ENCODE measurements around the gene PRR14L. TPM values are rescaled to one million over a fixed set of nuclear protein-coding genes. Genes with fewer than 3 reads are reported as not detected.

The PRR14L gene
- total and polyA plus RNA-seq, 10 donors = 3.9 to 65.4 (median 41.3) TPM

DNA sequence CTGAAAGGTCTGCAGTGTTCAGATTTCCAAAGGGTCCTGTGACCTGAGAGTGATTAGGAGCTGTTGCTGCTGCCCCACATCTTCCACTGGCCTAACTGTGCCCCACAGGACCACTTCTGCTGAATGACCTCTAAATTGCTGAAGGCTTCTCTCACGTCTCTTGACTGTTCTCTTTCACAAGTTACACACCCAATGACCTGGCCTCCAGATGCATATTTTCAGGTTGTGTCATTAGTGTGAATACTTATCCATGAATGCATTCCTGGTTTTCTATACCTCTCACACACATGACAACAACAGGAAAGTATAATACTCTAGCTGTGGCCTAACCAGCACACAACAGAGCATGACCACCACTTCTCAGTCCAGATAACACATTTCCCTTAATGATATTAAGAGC lies 15.4 kb downstream of the PRR14L start:
- H3K36me3 ChIP-seq = peaks cover 0 to 85% (median 10%) of the 10 kb centered on the region in 6 donors
- 88 to 100% (median 89%) methylated on average over 1 of the region's 1 CpG for WGBS, 5 donors
- no peak for TF ChIP-seq POLR2AphosphoS5 (IDR thresholded peaks at IDR 0.05)
- H3K27me3 ChIP-seq (replicated peaks in 1 of 7) = no peaks in the 10 kb centered on the region
- no peak overlapping the region for H3K4me3 ChIP-seq
- H3K4me1 ChIP-seq = peaks cover 0 to 42% (median 13%) of the 10 kb centered on the region in 6 donors
- intact Hi-C loops (cut with DNase I; ENCODE audit: low total_unique reads) = no loop called here
- H3K9me3 ChIP-seq = no peaks in the 10 kb centered on the region
- no peak overlapping the region for H3K27ac ChIP-seq
- no peak for DNase-seq

GRCh38 chr22:31733580-31734079 lies 16.3 kb downstream of the PRR14L start:
- H3K27ac ChIP-seq = no peak overlapping the region
- no peak overlapping the region for H3K4me3 ChIP-seq
- DNase-seq = no peak
- TF ChIP-seq POLR2A (IDR thresholded peaks at IDR 0.05) = no peak
- TF ChIP-seq, protein P1, sequence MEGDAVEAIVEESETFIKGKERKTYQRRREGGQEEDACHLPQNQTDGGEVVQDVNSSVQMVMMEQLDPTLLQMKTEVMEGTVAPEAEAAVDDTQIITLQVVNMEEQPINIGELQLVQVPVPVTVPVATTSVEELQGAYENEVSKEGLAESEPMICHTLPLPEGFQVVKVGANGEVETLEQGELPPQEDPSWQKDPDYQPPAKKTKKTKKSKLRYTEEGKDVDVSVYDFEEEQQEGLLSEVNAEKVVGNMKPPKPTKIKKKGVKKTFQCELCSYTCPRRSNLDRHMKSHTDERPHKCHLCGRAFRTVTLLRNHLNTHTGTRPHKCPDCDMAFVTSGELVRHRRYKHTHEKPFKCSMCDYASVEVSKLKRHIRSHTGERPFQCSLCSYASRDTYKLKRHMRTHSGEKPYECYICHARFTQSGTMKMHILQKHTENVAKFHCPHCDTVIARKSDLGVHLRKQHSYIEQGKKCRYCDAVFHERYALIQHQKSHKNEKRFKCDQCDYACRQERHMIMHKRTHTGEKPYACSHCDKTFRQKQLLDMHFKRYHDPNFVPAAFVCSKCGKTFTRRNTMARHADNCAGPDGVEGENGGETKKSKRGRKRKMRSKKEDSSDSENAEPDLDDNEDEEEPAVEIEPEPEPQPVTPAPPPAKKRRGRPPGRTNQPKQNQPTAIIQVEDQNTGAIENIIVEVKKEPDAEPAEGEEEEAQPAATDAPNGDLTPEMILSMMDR (IDR thresholded peaks at IDR 0.05 in 8 of 11, conservative IDR thresholded peaks at IDR 0.05 in 3 of 11) = no peak
- peaks cover 0 to 84% (median 7%) of the 10 kb centered on the region in 6 donors for H3K36me3 ChIP-seq
- no peaks in the 10 kb centered on the region for H3K9me3 ChIP-seq
- H3K27me3 ChIP-seq (replicated peaks in 1 of 7) = no peaks in the 10 kb centered on the region
- intact Hi-C loops (cut with DNase I; ENCODE audit: low total_unique reads) = no loop called here
- H3K4me1 ChIP-seq = peaks cover 0 to 34% (median 8%) of the 10 kb centered on the region in 6 donors
- 81 to 87% (median 83%) methylated on average over 7 of the region's 7 CpGs for WGBS, 5 donors

GRCh38 chr22:31732089-31732829 lies 17.7 kb downstream of the PRR14L start:
- Histone ChIP-seq H3K27me3 (replicated peaks in 1 of 7) (no peaks in the 10 kb centered on the region), H3K4me1 (peaks cover 0 to 20% (median 1%) of the 10 kb centered on the region in 6 donors), H3K27ac (no peak overlapping the region), H3K36me3 (peaks cover 0 to 82% (median 5%) of the 10 kb centered on the region in 6 donors), H3K9me3 (no peaks in the 10 kb centered on the region), H3K4me3 (no peak overlapping the region)
- no peak for DNase-seq
- intact Hi-C loops (cut with DNase I; ENCODE audit: low total_unique reads) = no loop called here
- TF ChIP-seq POLR2AphosphoS5 (IDR thresholded peaks at IDR 0.05) = no peak
- TF ChIP-seq, protein P1 (IDR thresholded peaks at IDR 0.05 in 8 of 11, conservative IDR thresholded peaks at IDR 0.05 in 3 of 11) = no peak
- no peak for TF ChIP-seq POLR2A (IDR thresholded peaks at IDR 0.05)
- 73 to 93% (median 78%) methylated on average over 2 of the region's 2 CpGs for WGBS, 5 donors

GRCh38 chr22:31730344-31730711 lies 19.6 kb downstream of the PRR14L start:
- Histone ChIP-seq H3K9me3 (no peaks in the 10 kb centered on the region), H3K36me3 (peaks cover 0 to 82% (median 4%) of the 10 kb centered on the region in 6 donors), H3K27ac (no peak overlapping the region), H3K4me1 (peaks cover 0 to 15% (median 1%) of the 10 kb centered on the region in 6 donors), H3K4me3 (no peak overlapping the region), H3K27me3 (replicated peaks in 1 of 7) (no peaks in the 10 kb centered on the region)
- intact Hi-C loops (cut with DNase I; ENCODE audit: low total_unique reads) = no loop called here
- DNase-seq = no peak
- no peak for TF ChIP-seq POLR2A (IDR thresholded peaks at IDR 0.05)
- WGBS, 5 donors = 89 to 95% (median 92%) methylated on average over 8 of the region's 8 CpGs

GRCh38 chr22:31728857-31729256 lies 21.1 kb downstream of the PRR14L start:
- Histone ChIP-seq H3K4me1 (peaks cover 0 to 6% (median 0%) of the 10 kb centered on the region in 6 donors), H3K36me3 (peaks cover 0 to 82% (median 18%) of the 10 kb centered on the region in 6 donors), H3K27ac (no peak overlapping the region), H3K4me3 (no peak overlapping the region), H3K9me3 (no peaks in the 10 kb centered on the region), H3K27me3 (replicated peaks in 1 of 7) (no peaks in the 10 kb centered on the region)
- TF ChIP-seq POLR2A (IDR thresholded peaks at IDR 0.05) = no peak
- TF ChIP-seq POLR2AphosphoS5 (IDR thresholded peaks at IDR 0.05) = no peak
- TF ChIP-seq, protein P1 (IDR thresholded peaks at IDR 0.05 in 8 of 11, conservative IDR thresholded peaks at IDR 0.05 in 3 of 11) = no peak
- no peak for DNase-seq
- WGBS, 5 donors = 89 to 96% (median 93%) methylated on average over 4 of the region's 4 CpGs
- intact Hi-C loops (cut with DNase I; ENCODE audit: low total_unique reads) = no loop called here
